GM12891 (cell line): ENCODE results near the gene DAAM1.

Source experiments
- DNase-seq: peaks from one replicate; pipeline ENCODE4 v3.0.0; 2011; ENCODE audit warnings: low spot score; ENCODE audit not compliant: insufficient read length
- FAIRE-seq: peaks from 2 replicates; lab custom pipeline; 2011; peaks lifted over from hg19 to GRCh38; lab: Jason Lieb, UNC
- PAX5 ChIP-seq: IDR thresholded peaks from 2 replicates; pipeline ENCODE4 v1.6.1; 2011; ENCODE audit warnings: low read length, moderate library complexity, mild to moderate bottlenecking; ENCODE audit not compliant: insufficient read depth, severe bottlenecking
- POLR2A ChIP-seq: IDR thresholded peaks from 2 replicates; pipeline ENCODE4 v1.6.1; 2011; ENCODE audit warnings: low read depth, low read length, control low read depth
- POLR2AphosphoS5 ChIP-seq: IDR thresholded peaks from 2 replicates; pipeline ENCODE4 v1.6.1; 2011; ENCODE audit warnings: low read depth, low read length, control low read depth
- POU2F2 ChIP-seq: IDR thresholded peaks from 2 replicates; pipeline ENCODE4 v1.6.1; 2011; ENCODE audit warnings: low read depth, mild to moderate bottlenecking, control low read depth, low read length, moderate library complexity
- SPI1 ChIP-seq: IDR thresholded peaks from 2 replicates; pipeline ENCODE4 v1.6.1; 2011; ENCODE audit warnings: low read depth, low read length, control low read depth
- TAF1 ChIP-seq: IDR thresholded peaks from 2 replicates; pipeline ENCODE4 v1.6.1; 2011; ENCODE audit warnings: low read depth, low read length, control low read depth

Gene DAAM1

GRCh38 chr14:59305836-59306555 lies 117.5 kb downstream of the DAAM1 start:
- no peak for DNase-seq
- TF ChIP-seq POU2F2 (no peak), POLR2AphosphoS5 (no peak), TAF1 (no peak), PAX5 (no peak), SPI1 (no peak), POLR2A (no peak)
- no peak for FAIRE-seq

GRCh38 chr14:59306775-59307174 lies 118.3 kb downstream of the DAAM1 start:
- DNase-seq, result no peak
- no peak for TF ChIP-seq POU2F2
- no peak for TF ChIP-seq POLR2AphosphoS5
- TF ChIP-seq SPI1, result no peak
- no peak for TF ChIP-seq POLR2A
- no peak for TF ChIP-seq PAX5
- FAIRE-seq, result peak; percentile 43

DNA sequence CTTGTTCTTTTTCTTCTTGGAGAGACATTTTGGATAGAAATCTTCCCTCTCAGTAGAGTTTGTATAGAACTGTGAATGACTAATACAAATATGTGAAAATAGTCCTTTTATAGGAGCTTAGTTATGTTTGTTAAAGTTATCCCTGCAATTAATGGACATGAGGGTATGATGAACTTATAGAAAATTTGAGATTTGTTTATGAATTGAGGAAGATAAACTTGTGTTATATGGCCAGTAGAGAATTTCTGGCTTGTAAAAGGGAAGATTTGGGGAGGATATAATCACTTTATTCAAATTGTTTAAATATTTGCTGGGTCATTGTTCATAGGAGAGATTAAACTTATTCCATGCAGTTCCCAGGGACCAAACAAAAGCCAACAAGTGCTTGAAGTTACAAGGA lies 119.6 kb downstream of the DAAM1 start:
- no peak for DNase-seq
- TF ChIP-seq POU2F2 (no peak), PAX5 (no peak)
- FAIRE-seq, result no peak

- FAIRE-seq (no peak), DNase-seq (no peak)
- no peak for TF ChIP-seq SPI1
- no peak for TF ChIP-seq POLR2A
- no peak for TF ChIP-seq TAF1
- no peak for TF ChIP-seq POU2F2
- TF ChIP-seq POLR2AphosphoS5, result no peak
- TF ChIP-seq PAX5, result no peak
Observed at GRCh38 chr14:59308673-59309072, 120.2 kb downstream of the DAAM1 start.

DNA sequence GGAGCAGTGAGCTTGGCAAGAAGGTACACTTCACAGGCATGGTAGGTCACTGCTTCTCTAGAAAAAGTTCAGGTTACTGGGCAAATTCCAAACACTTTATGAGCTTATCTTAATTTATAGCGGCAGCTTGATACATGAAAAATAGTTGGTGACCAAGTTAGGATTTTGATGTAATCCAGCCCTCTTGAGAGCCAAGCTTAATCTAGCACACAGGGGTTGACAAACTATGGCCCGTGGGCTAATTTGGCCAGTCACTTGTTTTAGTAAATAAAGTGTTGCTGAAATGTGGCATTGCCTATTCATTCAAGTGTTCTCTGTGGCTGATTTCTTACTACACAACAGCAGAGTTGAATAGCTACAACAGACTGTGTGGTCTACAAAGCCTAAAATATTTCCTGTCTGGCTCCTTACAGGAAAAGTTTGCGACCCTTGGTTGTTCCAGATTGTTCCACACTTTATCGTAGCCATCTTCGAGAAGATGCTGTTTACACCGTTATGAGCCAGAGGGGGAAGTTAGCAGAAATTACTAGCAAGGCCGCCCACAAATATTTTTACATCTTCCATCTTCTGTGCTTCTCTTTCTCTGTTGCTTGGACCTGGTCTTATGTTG lies 120.9 kb downstream of the DAAM1 start:
- FAIRE-seq (no peak), DNase-seq (no peak)
- no peak for TF ChIP-seq TAF1

DNA sequence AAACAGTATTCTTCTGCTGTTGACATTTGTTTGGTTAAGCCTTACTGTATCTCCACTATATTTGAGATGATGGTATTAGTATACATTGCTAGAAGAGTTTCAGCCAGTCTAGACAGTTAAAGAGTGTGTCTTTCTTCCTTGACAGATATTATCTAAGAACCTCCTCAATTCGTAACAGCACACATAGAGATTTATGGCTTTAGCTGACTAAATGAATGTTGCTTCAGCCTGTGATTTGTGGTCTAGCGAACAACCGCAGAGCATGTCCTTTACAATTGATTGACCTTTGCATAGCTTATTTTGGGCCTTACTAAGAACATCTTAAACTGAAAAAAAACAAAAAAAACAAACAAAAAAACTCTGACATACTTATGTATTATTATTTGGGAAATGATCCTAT lies 122.2 kb downstream of the DAAM1 start:
- DNase-seq, result no peak
- FAIRE-seq, result peak; percentile 72
- TF ChIP-seq POLR2AphosphoS5 (no peak), TAF1 (no peak), POLR2A (no peak), PAX5 (no peak), SPI1 (no peak), POU2F2 (no peak)

DNA sequence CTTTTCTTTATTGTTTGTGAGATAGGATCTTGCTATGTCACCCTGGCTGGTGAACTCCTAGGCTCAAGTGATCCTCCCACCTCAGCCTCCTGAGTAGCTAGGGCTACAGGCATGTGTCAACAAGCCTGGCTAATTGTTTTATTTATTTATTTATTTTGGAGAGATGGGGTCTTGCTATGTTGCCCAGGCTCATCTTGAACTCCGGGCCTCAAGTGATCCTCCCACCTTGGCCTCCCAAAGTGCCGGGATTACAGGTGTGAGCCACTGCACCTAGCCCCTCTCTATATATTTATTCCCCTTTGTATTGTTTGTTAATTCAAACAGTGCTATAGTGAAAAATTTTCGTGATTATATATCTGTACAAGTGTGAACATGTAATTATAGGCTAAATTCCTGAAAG lies 123.3 kb downstream of the DAAM1 start:
- FAIRE-seq, result no peak

GRCh38 chr14:59313144-59313651 lies 124.7 kb downstream of the DAAM1 start:
- TF ChIP-seq POLR2AphosphoS5 (no peak), POLR2A (no peak), TAF1 (no peak), SPI1 (no peak), POU2F2 (no peak), PAX5 (no peak)
- FAIRE-seq (peak; percentile 81), DNase-seq (no peak)

More for the DNA sequence above, 123.3 kb downstream of the DAAM1 start:
- DNase-seq, result no peak
- no peak for TF ChIP-seq SPI1
- no peak for TF ChIP-seq POLR2AphosphoS5
- no peak for TF ChIP-seq TAF1
- no peak for TF ChIP-seq PAX5
- TF ChIP-seq POU2F2, result no peak
- TF ChIP-seq POLR2A, result no peak

- FAIRE-seq, result peak; percentile 16
- TF ChIP-seq PAX5, result no peak
- no peak for TF ChIP-seq TAF1
- no peak for TF ChIP-seq POLR2AphosphoS5
- no peak for TF ChIP-seq POLR2A
- no peak for TF ChIP-seq SPI1
- TF ChIP-seq POU2F2, result no peak
- DNase-seq, result no peak
Observed at GRCh38 chr14:59313658-59314608, 125.5 kb downstream of the DAAM1 start.
